Upper lobe of right lung (tissue), 1 donor: ENCODE results near the gene DGKI. TPM values are rescaled to one million over a fixed set of nuclear protein-coding genes. Genes with fewer than 3 reads are reported as not detected.

Source experiments
- ATAC-seq: fragments of 200-7000 bp; cut with Tn5 transposase; one replicate; pipeline ENCODE4 v1.9.1; 2020; ENCODE audit warnings: mild to moderate bottlenecking, moderate library complexity
- DNase-seq: peaks from one replicate; pipeline ENCODE4 v3.0.0-alpha.2; 2020
- H3K27ac ChIP-seq: fragments of 200-600 bp; one replicate; pipeline ENCODE4 v1.8.0; 2022
- H3K27me3 ChIP-seq: fragments of 200-600 bp; one replicate; pipeline ENCODE4 v1.8.0; 2022; ENCODE audit warnings: mild to moderate bottlenecking
- H3K36me3 ChIP-seq: fragments of 200-600 bp; one replicate; pipeline ENCODE4 v1.8.0; 2022
- H3K4me1 ChIP-seq: fragments of 200-600 bp; one replicate; pipeline ENCODE4 v1.8.0; 2022
- H3K4me3 ChIP-seq: fragments of 200-600 bp; one replicate; pipeline ENCODE4 v1.8.0; 2022; ENCODE audit warnings: mild to moderate bottlenecking
- H3K9me3 ChIP-seq: fragments of 200-600 bp; one replicate; pipeline ENCODE4 v1.8.0; 2022
- CTCF ChIP-seq: fragments of 200-600 bp; IDR thresholded peaks from one replicate; pipeline ENCODE4 v1.8.0; 2022; ENCODE audit warnings: antibody characterized with exemption
- intact Hi-C: fragments of 100-400 bp; cut with DNase I; formaldehyde crosslinking; loops from one replicate; pipeline ENCODE4 v1.11.0; 2022
- total RNA-seq: library from RNA; stranded (reverse); fragmentation: NEBNext Ultra II Directional; extraction: Animal tissue kit (Norgen Biotek cat#: 25700); gene quantifications from one replicate; pipeline ENCODE4 v1.2.1, GENCODE V29; 2021
- donor health status: DM: no; HTN: yes; CAD: no; lungs with severe emphysema.

The DGKI gene
- total RNA-seq, 1 donor from 2014 or later, result 0.67 TPM

DNA sequence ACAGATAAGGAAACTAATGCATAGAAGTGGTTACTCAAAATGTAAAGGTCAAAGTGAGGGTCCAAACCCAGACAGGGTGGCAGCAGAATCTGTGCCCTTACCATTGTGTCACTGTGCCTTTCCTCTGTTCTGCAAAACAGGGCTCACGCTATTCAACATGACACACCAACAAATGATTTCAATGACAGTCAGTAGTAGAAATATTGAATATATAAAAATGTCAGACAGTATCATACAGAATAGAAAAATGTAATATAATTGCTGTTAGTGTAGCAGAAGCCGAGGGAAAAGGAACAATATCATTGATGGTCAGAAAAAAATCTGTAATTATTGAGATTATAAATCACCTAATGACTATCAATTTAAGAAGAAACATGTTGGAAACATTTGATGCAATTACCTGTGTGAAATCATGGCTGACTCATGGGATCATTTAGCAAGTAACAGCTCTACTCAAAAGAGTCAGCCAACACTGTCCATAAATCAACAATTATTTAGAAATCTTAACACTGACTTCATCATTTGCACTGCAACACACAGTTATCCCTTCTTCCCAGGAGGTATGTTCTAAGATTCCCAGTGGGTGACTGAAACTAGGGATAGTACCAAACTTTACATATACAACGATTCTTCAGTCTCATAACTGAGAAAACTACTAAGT, 198.7 kb downstream of the DGKI start:
- Histone ChIP-seq H3K4me1 (no peaks in the 10 kb centered on the region), H3K9me3 (no peaks in the 10 kb centered on the region), H3K27ac (no peak overlapping the region), H3K4me3 (no peak overlapping the region), H3K27me3 (no peaks in the 10 kb centered on the region), H3K36me3 (no peaks in the 10 kb centered on the region)
- no peak for ATAC-seq
- DNase-seq, result no peak
- TF ChIP-seq CTCF, result no peak
- intact Hi-C loops, result no loop called here

GRCh38 chr7:137642472-137642871, 204.3 kb downstream of the DGKI start:
- Histone ChIP-seq H3K9me3 (no peaks in the 10 kb centered on the region), H3K4me1 (no peaks in the 10 kb centered on the region), H3K36me3 (no peaks in the 10 kb centered on the region), H3K27me3 (no peaks in the 10 kb centered on the region), H3K4me3 (no peak overlapping the region), H3K27ac (no peak overlapping the region)
- no peak for ATAC-seq
- intact Hi-C loops, result no loop called here
- no peak for DNase-seq
- no peak for TF ChIP-seq CTCF

GRCh38 chr7:137642031-137642430, 204.7 kb downstream of the DGKI start:
- no peaks in the 10 kb centered on the region for H3K4me1 ChIP-seq
- ATAC-seq (no peak), DNase-seq (no peak)
- intact Hi-C loops, result no loop called here
- no peak overlapping the region for H3K4me3 ChIP-seq
- TF ChIP-seq CTCF, result no peak
- H3K27ac ChIP-seq, result no peak overlapping the region
- H3K36me3 ChIP-seq, result no peaks in the 10 kb centered on the region
- no peaks in the 10 kb centered on the region for H3K9me3 ChIP-seq
- H3K27me3 ChIP-seq, result no peaks in the 10 kb centered on the region

GRCh38 chr7:137636376-137636775, 210.4 kb downstream of the DGKI start:
- intact Hi-C loops, result no loop called here
- TF ChIP-seq CTCF, result no peak
- no peak overlapping the region for H3K27ac ChIP-seq
- H3K4me1 ChIP-seq, result no peaks in the 10 kb centered on the region
- H3K27me3 ChIP-seq, result no peaks in the 10 kb centered on the region
- ATAC-seq (no peak), DNase-seq (no peak)
- no peaks in the 10 kb centered on the region for H3K36me3 ChIP-seq
- no peaks in the 10 kb centered on the region for H3K9me3 ChIP-seq
- H3K4me3 ChIP-seq, result no peak overlapping the region

GRCh38 chr7:137635874-137636273, 210.9 kb downstream of the DGKI start:
- no peak overlapping the region for H3K27ac ChIP-seq
- ATAC-seq, result no peak
- H3K36me3 ChIP-seq, result no peaks in the 10 kb centered on the region
- no peaks in the 10 kb centered on the region for H3K4me1 ChIP-seq
- intact Hi-C loops, result no loop called here
- no peak for TF ChIP-seq CTCF
- no peak overlapping the region for H3K4me3 ChIP-seq
- no peaks in the 10 kb centered on the region for H3K9me3 ChIP-seq
- no peaks in the 10 kb centered on the region for H3K27me3 ChIP-seq
- DNase-seq, result no peak

GRCh38 chr7:137635132-137635531, 211.6 kb downstream of the DGKI start:
- no peak for DNase-seq
- ATAC-seq, result no peak
- Histone ChIP-seq H3K27me3 (no peaks in the 10 kb centered on the region), H3K36me3 (no peaks in the 10 kb centered on the region), H3K4me3 (no peak overlapping the region), H3K4me1 (no peaks in the 10 kb centered on the region), H3K27ac (no peak overlapping the region), H3K9me3 (no peaks in the 10 kb centered on the region)
- intact Hi-C loops, result no loop called here
- TF ChIP-seq CTCF, result no peak
